C4-2B (cell line): ENCODE data around the gene PODXL.

Experiments
- ZFX ChIP-seq: fragments of 450-650 bp; IDR thresholded peaks from 2 replicates; pipeline ENCODE4 v1.6.1; 2017
- TF ChIP-seq, protein P1 (sequence below): fragments of 450-650 bp; conservative IDR thresholded peaks from 2 replicates; pipeline ENCODE4 v1.5.1; 2017; ENCODE audit warnings: mild to moderate bottlenecking

GRCh38 chr7:131525820-131526219, 30.6 kb downstream of the PODXL start:
- TF ChIP-seq, protein P1, sequence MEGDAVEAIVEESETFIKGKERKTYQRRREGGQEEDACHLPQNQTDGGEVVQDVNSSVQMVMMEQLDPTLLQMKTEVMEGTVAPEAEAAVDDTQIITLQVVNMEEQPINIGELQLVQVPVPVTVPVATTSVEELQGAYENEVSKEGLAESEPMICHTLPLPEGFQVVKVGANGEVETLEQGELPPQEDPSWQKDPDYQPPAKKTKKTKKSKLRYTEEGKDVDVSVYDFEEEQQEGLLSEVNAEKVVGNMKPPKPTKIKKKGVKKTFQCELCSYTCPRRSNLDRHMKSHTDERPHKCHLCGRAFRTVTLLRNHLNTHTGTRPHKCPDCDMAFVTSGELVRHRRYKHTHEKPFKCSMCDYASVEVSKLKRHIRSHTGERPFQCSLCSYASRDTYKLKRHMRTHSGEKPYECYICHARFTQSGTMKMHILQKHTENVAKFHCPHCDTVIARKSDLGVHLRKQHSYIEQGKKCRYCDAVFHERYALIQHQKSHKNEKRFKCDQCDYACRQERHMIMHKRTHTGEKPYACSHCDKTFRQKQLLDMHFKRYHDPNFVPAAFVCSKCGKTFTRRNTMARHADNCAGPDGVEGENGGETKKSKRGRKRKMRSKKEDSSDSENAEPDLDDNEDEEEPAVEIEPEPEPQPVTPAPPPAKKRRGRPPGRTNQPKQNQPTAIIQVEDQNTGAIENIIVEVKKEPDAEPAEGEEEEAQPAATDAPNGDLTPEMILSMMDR: no peak
- no peak for TF ChIP-seq ZFX
